HG03520 (cell line): Measurements from ENCODE around the gene FGFR1OP2.
"Not testable (repeated sequence)": the region's sequence is repeated elsewhere in the genome, so short reads cannot be mapped to it uniquely, and the experiment has no call there.

ENCODE experiments used
- ATAC-seq: cut with Tn5 transposase; IDR thresholded peaks from one replicate; pipeline ENCODE4 v1.9.1; 2021; ENCODE audit warnings: mild to moderate bottlenecking, moderate library complexity; ENCODE audit not compliant: unreplicated experiment

The FGFR1OP2 gene

DNA sequence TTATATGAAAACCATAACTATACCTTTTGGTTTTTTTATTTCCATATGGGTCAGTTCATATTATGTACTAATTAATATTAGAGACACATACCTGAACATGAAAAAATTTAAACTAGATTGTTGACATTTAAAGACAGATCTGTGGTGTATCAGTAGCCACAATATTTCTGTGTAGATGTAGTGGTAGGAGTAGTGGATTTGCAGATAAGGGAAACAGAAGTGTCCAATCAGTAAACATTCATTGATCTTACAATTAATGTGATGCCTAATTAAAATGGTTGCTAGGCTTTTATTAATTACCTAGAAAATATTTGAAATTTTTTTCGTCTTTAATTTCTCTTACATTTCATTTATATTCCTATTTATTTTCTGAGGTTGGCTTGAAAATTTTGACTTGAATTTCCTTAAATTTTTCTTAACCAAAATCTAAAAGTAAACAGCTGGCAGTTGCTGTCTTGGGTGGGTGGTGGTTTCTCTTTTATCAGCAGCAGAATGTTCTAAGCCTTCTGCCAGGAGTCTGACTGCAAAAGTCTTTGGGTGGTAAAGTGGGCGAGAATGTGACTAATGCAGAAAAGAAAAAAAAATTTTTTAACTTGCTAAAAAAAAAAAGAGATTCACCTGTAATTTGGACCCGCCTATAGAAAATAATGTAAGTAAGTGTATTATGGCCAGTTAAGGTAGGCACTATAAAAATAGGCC, 2.4 kb downstream of the FGFR1OP2 start:
- no peak for ATAC-seq

DNA sequence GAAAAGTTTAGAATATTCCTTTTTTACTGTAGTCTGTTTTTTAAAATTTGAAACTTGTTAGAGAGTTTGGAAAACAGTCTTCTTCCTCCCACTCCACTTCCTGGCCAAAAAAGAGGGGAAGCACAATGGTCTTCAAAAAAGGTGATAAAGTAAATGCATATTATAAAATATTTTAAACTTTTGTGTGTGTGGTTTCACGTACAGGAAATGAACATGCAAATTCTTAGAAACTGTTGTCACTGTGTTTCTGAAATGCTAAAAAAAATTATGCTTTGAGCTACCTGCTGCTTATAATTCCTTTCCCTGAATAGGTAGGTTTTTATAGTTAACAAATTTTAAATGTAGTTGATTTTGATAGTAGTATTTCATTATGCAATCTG, 2.9 kb downstream of the FGFR1OP2 start:
- ATAC-seq, result no peak

DNA sequence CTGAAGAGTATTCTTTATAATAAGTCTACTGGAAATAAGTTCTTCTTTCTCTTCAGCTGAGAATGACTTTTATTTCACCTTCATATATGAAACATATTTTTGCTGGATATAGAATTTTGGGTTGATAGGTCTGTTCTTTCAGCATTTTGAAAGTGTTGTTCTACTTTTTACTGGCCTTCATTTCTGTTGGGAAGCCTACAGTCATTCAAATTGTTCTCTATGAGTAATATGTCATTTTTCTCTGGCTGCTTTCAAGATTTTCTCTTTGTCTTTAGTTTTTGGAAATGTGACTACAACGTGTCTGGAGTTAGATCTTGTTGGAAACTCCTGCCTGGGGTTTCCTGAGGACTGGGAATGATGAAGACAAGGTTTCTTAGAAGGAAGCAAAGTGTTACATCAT, 10.0 kb downstream of the FGFR1OP2 start:
- no peak for ATAC-seq

DNA sequence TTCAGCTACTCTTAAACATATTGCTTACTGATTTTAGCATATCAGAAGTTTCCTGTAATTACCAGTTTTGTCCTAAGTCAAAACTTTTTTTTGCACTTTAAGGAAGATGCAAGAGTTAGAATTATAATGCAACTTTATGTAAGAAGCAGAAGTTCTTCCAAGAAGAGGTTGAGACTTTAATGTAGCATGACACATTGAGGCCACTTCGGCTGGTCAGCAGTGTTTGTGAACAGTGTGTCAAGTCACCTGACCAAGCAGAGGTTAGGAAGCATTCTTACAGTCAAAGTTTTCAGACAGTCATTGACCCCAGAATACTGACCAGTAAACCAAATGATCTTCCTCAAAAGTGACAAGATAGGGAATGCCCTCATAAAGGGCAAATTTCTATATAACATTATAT, 15.2 kb downstream of the FGFR1OP2 start:
- ATAC-seq, result no peak

DNA sequence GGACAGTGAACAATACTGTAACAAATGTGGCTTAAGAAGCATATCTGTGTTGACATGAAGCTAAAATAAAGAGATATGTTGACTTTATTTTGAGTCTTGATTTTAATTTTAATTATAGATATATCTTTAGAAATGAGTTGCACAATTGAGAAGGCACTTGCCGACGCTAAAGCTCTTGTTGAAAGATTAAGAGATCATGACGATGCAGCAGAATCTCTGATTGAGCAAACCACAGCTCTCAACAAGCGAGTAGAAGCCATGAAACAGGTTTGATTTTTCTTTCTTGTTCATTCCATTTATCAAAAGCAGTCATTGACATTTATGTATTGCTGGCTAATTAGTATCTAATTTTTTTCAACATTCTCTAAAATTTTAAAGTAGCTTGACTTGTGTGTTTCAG, 15.8 kb downstream of the FGFR1OP2 start:
- no peak for ATAC-seq

DNA sequence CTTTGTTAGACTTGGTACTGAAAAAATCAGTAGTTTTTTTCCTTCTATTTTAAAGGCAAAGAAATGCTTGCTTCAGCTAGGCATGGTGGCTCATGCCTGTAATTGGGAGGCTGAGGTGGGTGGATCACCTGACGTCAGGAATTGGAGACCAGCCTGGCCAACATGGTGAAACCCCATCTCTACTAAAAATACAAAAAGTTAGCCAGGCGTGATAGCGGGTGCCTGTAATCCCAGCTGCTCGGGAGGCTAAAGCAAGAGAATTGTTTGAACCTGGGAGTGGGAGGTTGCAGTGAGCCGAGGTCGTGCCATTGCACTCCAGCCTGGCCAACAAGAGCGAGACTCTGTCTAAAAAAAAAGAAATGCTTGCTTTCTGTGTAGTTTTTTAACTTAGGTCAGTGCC, 23.1 kb downstream of the FGFR1OP2 start:
- ATAC-seq, result not testable (repeated sequence)

DNA sequence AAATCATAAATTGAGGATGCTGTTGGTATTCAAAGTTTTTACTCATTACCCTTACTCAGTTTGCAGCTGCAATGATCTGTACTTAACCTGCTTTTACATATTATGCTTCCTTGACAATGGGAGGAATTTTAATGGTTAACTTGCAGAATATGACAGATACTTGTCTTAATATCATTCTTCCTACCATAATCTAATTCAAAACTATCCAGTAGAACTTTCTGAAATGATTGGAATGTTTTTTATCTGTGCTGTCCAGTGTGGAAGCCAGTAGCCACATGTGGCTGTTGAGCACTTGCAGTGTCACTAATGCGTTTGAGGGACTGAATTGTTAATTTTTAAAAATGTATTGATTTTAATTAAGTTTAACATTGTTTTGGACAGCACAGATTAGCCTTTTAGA, 23.5 kb downstream of the FGFR1OP2 start:
- ATAC-seq, result no peak

DNA sequence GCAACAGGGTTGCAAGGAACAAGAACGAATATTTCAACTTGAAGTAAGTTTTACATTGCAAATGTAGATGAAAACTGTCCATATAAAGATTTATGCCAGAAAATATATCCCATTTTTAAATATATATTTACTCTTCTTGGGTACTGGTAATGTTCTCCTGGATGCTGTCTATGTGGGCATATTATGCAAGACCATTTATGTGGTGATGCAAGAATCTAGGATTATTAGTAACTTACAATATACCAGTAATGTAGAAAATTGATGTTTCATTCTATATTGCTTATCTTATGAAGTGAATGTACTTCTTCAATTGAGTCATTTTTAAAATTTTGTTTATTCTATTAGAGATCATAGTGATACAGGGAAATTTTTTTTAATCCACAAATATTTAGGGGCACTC, 25.1 kb downstream of the FGFR1OP2 start:
- ATAC-seq, result no peak

DNA sequence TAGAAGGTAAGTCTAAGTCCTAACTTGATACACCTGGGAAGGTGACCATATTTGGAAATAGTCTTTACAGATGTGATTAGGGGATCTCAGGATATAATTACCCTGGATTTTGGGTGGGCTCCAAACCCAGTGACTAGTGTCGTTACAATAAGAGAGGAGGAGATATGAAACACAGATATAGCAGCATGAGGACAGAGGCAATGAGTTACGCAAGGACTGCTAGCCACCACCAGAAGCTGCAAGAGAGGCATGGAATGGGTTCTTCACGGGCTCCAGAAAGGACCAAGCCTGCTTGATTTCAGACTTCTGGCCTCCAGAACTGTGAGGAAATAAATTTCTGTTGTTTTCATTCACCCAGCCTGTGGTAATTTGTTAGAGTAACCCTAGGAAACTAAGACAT, 28.6 kb downstream of the FGFR1OP2 start:
- no peak for ATAC-seq

DNA sequence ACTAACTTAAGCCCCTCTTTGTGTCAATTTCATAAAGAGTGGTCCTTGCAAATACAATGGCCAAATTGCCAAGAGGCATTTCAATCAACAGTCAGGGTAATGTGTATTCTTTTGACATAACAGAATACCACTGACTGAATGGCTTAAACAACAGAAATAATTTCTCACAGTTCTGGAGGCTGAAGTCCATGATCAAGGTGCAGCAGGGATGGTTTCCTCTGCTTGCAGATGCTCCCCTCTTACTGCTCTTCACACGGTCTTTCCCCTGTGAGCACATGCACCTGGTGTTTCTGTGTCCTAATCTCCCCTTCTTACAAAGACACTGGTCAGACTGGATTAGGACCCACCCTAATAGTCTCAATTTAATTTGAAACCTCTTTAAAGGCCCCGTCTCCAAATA, 31.9 kb downstream of the FGFR1OP2 start:
- no peak for ATAC-seq

DNA sequence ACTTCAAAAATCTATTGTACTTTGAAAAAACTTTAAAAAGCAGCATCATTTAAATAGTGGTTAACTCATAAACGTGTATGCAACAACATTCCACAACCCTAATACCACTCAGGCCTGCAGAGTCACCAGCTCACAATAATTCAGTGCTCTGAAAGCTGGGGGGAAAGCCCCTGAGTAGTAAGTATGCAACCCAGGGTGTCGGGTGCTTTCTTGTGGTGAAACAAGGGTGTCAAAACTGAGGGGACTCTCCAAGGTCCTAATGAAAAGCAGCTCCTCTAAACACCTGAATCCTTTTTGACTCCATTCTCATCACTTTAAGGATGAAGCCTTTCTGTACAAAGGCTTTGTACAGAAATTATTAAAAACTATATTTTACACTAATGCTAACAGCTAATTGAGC, 33.7 kb downstream of the FGFR1OP2 start:
- peak; percentile 95 for ATAC-seq

DNA sequence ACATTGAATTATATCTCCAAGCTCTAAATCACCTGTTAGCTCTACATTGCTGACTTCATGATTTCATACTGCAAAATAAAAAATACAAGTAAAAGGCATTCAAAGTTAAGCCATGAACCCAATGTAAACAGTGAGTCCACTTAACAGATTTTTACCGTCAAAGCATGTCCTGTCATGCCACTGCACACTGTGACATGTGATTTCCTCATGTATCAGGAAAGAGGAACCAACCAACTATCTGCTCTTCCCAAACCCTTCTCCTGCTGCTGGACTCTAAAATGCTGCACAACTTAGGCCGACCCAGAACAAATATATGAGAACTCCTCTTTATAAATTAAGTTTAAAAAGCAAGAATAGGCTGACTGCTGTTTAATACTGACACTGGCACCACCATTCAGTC, 38.4 kb downstream of the FGFR1OP2 start:
- no peak for ATAC-seq

DNA sequence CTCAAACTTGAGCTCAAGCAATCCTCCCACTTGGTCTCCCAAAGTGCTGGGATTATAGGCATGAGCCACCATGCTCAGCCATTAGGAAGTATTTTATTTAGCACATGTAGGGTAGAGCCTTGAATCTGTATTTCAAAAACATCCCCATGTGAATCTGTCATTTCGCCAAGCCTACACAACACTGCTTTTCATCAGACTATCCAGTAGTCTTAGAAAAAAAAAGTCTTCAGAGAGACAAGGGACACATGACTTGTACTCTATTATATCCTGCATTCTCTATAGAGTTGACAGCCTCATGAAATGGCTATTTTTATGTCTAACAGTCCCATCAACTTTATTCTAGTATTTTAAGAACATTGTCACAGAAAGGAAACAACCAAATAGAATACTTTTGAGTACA, 40.5 kb downstream of the FGFR1OP2 start:
- no peak for ATAC-seq

DNA sequence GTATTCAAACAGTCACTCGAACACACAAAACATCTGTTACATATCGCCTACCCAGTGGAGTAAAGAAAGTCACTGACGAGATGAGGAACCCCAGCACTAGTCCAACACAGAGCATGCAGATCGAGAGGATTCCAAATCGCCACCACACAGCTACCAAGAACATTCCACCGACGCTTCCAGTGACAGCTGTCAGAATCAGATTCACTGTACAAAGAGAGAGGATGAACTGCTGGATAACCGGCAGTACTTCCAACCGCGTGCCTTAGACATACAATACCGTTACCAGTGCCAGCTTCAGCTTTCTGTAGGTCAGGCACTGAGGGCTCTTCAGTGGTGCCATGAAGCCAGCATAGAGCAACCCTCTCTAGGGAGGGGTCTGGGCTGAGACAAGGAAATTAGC, 41.5 kb downstream of the FGFR1OP2 start:
- no peak for ATAC-seq

DNA sequence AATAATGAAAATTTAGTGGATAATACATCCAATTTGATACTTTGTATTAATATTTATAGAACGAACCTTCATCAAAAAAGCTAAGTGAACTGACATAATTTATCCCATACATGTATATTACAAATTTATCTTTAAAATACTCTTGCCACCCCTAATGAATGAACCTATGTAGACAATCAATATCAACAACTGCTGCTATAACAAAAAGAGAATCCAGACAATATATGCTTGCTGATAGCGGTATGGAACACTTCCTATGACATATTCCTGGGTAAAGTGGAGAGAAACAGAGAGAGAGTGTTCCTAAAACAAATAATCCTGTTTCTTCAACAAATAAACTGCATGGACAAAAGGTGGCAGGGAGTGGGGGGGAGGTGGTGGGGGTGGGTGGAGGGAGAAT, 44.6 kb downstream of the FGFR1OP2 start:
- ATAC-seq, result no peak

DNA sequence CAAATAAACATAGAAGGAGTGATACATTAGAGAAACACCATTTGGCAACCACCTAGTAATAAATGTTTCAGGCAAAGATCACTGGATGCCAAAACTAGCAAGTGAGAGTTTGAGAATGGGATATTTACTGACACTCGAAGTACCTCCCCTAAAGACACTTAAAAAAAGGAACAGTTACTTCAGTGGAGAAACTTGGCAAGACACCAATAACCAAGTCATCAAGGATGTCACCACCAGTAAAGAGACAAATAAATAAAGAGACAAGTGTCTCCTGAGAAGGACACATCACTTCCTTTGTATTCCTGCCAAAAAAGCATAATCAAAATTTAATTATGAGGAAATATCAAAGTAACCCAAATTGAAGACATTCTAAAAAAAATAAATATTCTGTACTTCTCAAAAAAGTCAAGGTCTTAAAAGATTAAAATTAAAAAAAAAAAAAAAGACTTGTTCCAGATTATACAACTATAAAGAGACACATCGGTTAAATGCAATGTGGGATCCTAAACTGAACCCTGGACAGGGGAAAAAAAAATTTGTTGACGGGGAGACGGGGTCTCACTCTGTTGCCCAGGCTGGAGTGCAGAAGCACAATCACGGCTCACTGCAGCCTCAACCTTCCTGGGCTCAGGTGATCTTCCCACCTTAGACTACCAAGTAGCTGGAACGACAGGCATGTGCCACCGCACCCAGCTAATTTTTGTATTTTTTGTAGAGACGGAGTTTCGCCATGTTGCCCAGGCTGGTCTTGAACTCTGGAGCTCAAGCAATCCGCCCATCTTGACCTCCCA, 49.6 kb downstream of the FGFR1OP2 start:
- no peak for ATAC-seq

DNA sequence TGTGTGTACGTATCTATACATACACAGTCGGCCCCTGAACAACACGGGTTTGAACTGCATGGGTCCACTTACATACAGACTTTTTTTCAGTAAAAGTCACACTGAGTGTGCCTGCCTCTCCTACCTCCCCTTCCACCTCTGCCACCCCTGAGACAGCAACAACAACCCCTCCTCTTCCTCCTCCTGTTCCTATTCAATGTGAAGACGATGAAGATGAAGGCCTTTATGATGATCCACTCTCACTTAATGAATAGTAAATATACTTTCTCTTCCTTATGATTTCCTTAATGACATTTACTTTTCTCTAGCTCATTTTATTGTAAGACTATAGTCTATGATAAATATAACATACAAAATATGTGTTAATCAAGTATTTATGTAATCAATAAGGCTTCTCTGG, 50.4 kb downstream of the FGFR1OP2 start:
- no peak for ATAC-seq

DNA sequence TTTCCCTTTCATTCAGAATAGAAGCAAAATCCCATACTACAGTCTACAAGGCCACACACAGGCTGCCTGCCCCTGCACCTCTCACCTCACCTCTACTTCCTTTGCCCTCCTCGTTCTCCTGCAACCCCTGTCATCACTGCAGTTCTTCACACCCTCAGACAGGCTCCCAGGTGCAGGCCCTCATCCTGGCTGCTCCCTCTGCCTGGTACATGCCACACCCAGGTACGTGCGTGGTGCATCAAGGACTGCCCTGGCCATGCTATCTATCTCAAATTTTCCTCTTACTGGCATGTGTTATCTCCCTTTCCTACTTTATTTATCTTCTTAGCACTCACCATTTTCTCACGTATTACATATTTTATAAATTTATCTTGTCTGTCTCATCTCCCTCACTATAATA, 51.6 kb downstream of the FGFR1OP2 start:
- ATAC-seq, result no peak

DNA sequence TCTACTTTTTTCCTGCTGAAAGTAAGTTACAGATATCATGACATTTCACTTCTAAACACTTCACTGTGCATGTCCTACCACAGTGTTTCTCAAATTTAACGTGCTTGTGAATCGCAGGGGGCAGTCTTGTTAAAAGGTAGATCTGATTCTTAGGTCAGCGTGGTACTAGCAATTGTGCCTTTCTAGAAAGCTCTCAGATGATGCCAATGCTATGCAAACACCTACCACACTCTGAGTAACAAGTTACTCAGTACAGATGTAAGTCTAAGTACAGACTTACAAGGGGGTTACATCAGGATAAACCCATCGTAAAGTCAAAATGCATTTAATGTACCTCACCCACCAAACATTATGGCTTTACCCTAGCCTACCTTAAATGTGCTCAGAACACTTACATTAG, 53.6 kb downstream of the FGFR1OP2 start:
- ATAC-seq, result no peak

DNA sequence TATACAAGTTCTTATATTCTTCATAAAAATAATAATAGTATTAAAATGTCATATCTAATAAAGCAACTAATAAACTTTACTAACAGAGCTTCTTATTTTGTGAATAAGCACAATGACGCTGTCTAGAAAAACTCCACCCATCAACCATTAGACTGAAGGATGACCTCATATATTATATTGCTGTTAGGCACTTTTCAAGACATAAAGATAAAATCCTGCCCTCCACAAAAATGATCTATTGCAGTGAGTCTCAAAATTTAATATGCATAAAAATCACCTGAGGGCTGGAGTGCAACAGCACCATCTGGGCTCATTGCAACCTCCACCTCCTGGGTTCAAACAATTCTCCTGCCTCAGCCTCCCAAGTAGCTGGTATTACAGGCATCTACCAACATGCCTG, 55.8 kb downstream of the FGFR1OP2 start:
- ATAC-seq, result no peak

DNA sequence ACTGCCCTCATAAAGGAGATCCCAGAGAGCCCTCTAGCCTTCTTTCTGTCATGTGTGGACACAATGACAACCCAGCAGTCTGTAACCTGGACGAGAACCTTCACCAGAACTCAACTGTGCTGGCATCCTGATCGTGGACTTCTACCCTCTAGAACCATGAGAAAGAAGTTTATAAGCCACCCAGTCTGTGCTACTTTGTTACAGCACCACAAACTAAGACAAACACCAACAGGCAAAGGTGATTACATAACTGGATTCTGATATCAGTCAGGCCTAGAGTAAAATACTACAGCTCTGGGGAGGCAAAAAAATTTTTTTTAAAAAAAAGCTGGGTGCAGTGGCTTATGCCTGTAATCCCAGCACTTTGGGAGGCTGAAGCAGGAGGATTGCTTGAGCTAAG, 57.4 kb downstream of the FGFR1OP2 start:
- no peak for ATAC-seq

DNA sequence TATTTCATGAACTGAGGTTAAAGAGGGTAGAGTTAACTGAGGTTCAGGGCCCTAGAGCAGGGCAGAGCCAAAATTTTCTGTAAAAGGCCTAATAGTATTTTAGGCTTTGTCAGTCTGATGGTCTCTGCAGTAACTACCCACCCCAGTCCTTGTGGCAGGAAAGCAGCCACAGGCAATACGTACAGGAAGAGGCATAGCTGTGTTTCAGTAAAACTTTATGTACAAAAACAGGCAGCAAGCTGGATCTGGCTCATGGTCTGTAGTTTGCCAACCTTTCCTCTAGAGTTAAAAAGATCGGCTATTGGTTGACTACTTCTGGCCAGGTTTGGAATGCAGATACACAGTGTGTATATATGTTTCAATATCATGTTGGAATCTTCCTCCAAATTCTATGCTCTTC, 58.7 kb downstream of the FGFR1OP2 start:
- ATAC-seq, result no peak

DNA sequence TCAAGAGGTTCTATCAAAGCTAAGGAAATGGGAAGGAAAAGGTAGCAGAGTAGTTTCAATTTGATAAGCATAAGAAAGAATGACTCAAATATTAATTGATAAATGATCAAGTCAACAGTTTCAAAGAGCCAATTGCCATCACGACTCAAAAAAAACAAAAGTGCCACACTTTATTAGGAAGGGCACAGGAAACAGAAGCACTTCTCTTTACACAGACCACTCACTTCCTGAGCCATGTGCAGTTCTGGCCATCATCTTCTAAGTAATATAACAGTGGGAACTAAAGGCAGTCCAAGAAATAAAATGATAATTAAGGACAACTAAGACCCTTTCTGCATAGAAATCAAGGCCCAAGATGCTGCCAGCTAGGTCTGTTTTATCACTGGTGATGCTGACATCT, 62.7 kb downstream of the FGFR1OP2 start:
- ATAC-seq, result no peak
